ENCODE measurements around the gene SCGB2B2. TPM values are rescaled to one million over a fixed set of nuclear protein-coding genes. Genes with fewer than 3 reads are reported as not detected.

SCGB2B2 gene
- total RNA-seq, 6 experiments from 2014 or later = 0.10 TPM; not detected in 5

DNA sequence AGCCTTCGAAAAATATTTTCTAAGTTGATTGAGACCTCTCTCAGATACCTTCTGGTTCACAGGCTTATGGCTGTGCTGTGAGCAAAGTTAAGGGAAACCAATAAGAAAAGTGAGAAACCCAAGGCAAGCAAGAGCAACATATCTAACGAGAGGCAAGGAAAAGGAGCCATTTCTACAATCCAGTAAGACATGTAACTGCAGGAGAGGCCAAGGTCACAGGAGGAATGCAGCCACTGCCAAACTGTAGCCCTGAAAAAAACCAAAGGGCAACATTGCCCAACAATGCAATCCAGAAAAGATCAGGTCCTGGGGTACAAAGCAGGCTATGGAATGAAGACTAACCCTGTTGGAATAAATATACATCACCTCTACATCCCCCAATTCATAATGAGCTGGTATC, 21.3 kb downstream of the SCGB2B2 start:
- TF ChIP-seq, protein P1, sequence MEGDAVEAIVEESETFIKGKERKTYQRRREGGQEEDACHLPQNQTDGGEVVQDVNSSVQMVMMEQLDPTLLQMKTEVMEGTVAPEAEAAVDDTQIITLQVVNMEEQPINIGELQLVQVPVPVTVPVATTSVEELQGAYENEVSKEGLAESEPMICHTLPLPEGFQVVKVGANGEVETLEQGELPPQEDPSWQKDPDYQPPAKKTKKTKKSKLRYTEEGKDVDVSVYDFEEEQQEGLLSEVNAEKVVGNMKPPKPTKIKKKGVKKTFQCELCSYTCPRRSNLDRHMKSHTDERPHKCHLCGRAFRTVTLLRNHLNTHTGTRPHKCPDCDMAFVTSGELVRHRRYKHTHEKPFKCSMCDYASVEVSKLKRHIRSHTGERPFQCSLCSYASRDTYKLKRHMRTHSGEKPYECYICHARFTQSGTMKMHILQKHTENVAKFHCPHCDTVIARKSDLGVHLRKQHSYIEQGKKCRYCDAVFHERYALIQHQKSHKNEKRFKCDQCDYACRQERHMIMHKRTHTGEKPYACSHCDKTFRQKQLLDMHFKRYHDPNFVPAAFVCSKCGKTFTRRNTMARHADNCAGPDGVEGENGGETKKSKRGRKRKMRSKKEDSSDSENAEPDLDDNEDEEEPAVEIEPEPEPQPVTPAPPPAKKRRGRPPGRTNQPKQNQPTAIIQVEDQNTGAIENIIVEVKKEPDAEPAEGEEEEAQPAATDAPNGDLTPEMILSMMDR (IDR thresholded peaks at IDR 0.05) = no peak
- peaks cover 4% of the 10 kb centered on the region; the same call in 1 of the 2 replicates for H3K9me3 Mint-ChIP-seq
- H3K27me3 Mint-ChIP-seq (ENCODE audit: insufficient read depth) = no peaks in the 10 kb centered on the region; the same call in 1 of the 2 replicates
- no peak for DNase-seq
- no peaks in the 10 kb centered on the region for H3K36me3 Mint-ChIP-seq (ENCODE audit: low read depth)
- H3K27ac Mint-ChIP-seq = no peak overlapping the region
- no peak overlapping the region for H3K4me3 Mint-ChIP-seq
- no peaks in the 10 kb centered on the region for H3K4me1 Mint-ChIP-seq (ENCODE audit: low read depth)

DNA sequence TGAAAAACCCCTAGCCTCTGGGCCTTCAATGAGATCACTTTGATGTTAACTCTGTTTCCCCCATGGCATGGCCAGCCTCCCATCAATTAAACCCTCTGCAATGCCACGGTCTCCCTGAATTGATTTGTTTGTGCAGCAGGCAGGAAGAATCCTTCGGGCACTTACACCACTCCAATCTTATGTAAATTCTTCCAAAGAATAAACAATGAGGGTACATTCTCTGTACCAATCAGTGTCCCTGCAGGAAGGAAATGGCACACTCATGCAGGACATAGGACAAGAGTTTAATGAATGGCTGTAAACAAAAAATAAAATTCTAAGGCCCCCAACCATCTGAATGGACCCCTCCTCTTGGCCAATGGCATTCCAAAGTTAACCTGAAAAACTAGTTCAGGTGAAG, 22.2 kb downstream of the SCGB2B2 start:
- TF ChIP-seq, protein P1 (IDR thresholded peaks at IDR 0.05) = no peak
- H3K4me1 Mint-ChIP-seq (ENCODE audit: low read depth) = peaks cover 4% of the 10 kb centered on the region
- H3K4me3 Mint-ChIP-seq = no peak overlapping the region
- no peak overlapping the region for H3K27ac Mint-ChIP-seq
- DNase-seq = no peak
- H3K27me3 Mint-ChIP-seq (ENCODE audit: insufficient read depth) = no peaks in the 10 kb centered on the region
- H3K36me3 Mint-ChIP-seq (ENCODE audit: low read depth) = no peaks in the 10 kb centered on the region
- H3K9me3 Mint-ChIP-seq = peaks cover 4% of the 10 kb centered on the region; the same call in 1 of the 2 replicates

DNA sequence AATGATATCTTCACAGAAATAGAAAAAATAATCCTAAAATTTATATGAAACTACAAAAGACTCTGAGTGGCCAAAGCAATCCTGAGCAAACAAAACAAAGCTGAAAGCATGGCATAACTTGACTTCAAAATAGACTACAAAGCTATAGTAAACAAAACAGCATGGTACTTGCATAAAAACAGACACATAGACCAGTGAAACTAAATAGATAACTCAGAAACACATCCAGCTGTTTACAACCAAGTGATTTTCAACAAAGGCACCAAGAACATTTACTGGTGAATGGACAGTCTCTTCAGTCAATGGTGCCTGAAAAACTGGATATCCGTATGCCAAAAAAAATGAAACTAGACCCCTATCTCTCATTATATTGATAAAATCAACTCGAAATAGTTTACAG, 25.2 kb downstream of the SCGB2B2 start:
- Mint-ChIP-seq H3K4me1 (ENCODE audit: low read depth) (peaks cover 7% of the 10 kb centered on the region), H3K27me3 (ENCODE audit: insufficient read depth) (peaks cover 3% of the 10 kb centered on the region; the same call in 1 of the 2 replicates), H3K4me3 (no peak overlapping the region), H3K27ac (no peak overlapping the region), H3K9me3 (peaks cover 4% of the 10 kb centered on the region; the same call in 1 of the 2 replicates), H3K36me3 (ENCODE audit: low read depth) (no peaks in the 10 kb centered on the region)
- no peak for DNase-seq
- TF ChIP-seq, protein P1 (IDR thresholded peaks at IDR 0.05) = no peak

DNA sequence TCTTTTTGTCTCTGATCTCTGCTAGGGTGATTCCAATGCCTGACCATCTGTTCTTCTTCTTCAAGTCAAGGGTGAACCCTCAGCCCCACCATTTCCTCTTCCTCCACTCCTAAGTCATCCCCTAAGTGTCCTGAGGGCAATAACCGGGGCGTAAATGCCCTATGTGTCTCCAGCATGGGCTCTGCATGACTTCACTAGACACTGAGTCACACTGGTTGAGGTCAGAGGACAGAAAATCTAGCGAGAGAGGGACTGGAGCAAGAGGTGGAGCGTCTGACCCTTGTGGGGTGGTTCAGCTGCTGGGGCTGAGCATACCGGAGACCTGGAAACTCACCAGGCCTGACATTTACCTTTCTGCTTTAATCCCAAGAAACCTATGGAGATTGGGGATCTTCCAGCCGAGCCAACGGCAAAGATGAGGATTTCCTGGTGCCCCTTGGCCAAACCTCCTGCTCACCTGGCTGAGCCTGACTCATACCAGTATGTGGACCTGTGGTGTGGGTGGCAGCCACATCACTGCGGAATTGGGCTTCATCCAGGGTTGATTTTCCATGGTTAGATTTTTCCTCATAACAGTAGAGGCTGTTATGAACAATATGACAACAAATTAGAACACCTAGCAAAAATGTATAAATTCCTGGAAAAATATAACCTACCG, 26.9 kb downstream of the SCGB2B2 start:
- Mint-ChIP-seq H3K4me3 (no peak overlapping the region; the same call in 1 of the 2 replicates), H3K9me3 (peaks cover 4% of the 10 kb centered on the region; the same call in 1 of the 2 replicates), H3K36me3 (ENCODE audit: low read depth) (no peaks in the 10 kb centered on the region), H3K27me3 (ENCODE audit: insufficient read depth) (peaks cover 5% of the 10 kb centered on the region), H3K27ac (no peak overlapping the region), H3K4me1 (ENCODE audit: low read depth) (peaks cover 7% of the 10 kb centered on the region)
- DNase-seq = no peak
- TF ChIP-seq, protein P1 (IDR thresholded peaks at IDR 0.05) = no peak

DNA sequence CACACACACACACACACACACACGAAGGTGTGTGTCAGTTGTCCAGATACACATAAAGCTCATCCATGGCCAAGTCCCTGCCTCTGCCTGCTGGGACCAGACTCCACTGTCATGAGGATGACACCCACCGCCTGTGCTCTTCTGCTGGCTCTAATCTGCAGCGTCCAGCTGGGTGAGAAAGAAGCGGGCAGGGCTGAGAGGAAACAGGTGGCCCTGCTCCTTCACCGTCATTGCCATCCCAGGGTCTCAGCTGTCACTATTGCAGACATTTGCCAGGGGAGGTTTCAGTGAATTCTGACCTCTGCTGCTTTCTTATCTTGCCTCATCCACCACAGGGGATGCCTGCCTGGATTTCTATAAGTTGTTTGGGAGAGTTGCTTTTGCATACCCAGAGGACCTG, 31.4 kb downstream of the SCGB2B2 start:
- H3K27me3 Mint-ChIP-seq (ENCODE audit: insufficient read depth) = peaks cover 7% of the 10 kb centered on the region
- no peak for DNase-seq
- no peaks in the 10 kb centered on the region for H3K36me3 Mint-ChIP-seq (ENCODE audit: low read depth)
- no peak overlapping the region for H3K27ac Mint-ChIP-seq
- TF ChIP-seq, protein P1 (IDR thresholded peaks at IDR 0.05) = no peak
- no peaks in the 10 kb centered on the region for H3K9me3 Mint-ChIP-seq
- no peak overlapping the region for H3K4me3 Mint-ChIP-seq
- H3K4me1 Mint-ChIP-seq (ENCODE audit: low read depth) = peaks cover 7% of the 10 kb centered on the region

All from HFFc6 (cell line).